GM21515 (cell line): ENCODE results near the gene CHMP2B.
"Not testable (repeated sequence)": the region's sequence is repeated elsewhere in the genome, so short reads cannot be mapped to it uniquely, and the experiment has no call there.

Experiments used
- ATAC-seq: cut with Tn5 transposase; IDR thresholded peaks from one replicate; pipeline ENCODE4 v1.9.1; 2021; ENCODE audit not compliant: unreplicated experiment

Gene CHMP2B

DNA sequence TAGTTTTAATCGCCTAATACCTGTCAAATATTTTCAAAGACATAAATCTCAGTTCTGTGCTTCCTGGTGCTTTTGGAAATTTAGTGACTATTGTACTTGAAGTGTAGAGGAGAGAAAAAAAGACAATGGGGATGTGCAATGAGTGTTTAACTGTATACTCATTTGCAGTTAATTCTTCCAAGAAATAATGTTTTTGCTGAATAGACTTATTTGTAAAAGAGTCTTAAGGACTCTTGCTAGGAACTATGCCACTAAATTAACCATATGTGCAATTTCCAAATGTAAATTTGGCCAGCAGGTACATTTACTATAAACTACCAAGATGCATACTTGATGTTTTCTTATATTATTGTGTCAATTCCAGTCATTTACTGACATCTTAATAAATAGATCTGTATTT lies 2.0 kb downstream of the CHMP2B start:
- ATAC-seq: no peak

DNA sequence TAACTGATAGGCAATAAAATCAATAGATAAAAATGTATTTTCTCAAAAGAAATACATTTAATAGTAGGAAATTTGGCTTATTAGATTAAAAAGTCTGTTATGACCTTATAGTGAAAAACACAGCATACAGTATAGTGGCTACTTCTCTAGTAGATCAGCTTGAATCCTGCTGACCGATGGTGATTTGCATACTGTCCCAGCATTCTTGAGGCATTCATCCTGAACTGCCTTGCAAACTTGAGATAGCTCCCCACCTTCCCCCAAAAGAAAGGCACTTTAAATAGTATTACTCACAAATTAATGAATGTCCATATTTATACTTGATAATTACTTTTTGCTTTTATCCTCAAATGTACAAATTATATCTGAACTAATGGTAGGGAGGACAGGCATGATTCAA lies 6.7 kb downstream of the CHMP2B start:
- no peak for ATAC-seq

DNA sequence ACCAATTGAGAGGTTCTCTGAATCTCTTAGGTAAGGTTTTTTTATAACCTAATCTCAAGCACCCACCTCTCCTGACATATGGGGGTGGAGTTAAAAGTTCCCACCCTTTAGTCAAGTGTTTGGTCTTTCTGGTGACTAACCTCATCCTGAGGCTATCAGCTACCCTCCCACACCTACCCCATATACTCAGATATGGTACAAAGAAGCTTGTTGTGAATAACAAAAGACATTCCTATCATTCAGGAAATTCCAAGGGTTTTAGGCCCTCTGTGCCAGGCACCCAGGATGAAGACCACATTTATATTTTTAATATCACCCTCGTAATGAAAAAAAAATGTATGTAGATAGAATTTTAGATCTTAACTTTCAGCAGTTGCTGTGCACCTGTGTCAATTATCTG lies 9.0 kb downstream of the CHMP2B start:
- ATAC-seq: no peak

DNA sequence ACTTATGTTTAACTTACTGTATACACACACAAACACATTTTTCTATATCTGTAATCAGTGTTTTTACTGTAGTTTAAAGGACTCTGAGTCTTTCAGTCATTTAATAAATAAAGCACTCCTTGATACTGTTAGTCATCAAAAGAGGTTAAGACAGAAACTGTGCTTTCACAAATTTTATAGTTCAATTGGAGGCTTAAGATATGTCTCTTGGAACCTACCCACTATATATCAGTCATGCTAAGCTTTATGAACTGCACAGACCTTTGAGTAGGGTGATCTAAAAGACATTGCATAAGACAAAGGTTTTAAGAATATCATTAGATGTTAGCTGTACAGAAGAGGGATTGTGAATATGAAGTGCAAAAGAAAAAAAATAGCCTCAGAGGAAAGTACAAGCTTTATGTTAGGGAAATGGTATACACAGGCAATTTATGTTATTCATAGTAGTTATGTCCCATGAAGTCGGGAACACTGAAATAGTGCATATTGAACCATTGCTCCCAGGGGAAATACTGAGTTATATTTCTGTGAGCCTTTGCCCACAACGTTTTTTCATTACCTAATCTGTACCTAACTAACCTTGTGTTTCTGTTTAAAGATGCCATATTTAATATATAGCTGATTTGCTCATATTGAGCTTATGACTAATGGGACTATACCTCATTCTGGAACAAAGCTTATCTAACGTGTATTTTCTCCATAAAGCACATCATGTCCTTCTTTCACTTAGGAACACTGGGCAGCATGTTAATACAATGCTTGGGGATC lies 19.7 kb downstream of the CHMP2B start:
- no peak for ATAC-seq

DNA sequence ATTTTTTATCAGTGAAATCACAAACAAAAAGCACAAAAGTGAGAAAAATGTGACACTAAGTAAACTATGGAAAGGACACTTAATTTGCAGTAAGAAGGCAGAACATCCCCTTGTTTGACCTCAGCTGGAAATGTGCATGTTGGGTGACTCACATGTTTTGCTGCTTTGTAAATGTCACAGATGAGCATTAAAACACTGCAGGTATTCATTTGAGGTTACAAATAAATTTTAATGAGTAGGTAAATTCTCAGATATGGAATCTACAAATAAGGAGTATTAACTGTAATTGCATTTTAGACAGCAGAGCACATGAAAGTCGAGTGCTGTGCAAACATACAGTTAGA lies 20.3 kb downstream of the CHMP2B start:
- ATAC-seq: no peak

DNA sequence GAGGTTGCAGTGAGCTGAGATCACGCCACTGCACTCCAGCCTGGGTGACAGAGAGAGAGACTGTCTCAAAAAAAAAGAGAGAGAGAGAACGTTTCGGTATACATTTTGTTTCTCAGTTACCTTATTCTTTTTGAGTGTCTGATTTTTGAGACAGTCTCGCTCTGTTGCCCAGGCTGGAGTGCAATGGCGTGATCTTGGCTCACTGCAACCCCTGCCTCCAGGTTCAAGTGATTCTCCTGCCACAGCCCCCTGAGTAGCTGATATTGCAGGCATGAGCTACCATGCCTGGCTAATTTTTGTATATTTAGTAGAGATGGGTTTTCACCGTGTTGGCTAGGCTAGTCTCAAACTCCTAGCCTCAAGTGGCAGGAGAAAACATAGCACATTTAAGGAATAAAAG lies 21.1 kb downstream of the CHMP2B start:
- ATAC-seq: not testable (repeated sequence)

DNA sequence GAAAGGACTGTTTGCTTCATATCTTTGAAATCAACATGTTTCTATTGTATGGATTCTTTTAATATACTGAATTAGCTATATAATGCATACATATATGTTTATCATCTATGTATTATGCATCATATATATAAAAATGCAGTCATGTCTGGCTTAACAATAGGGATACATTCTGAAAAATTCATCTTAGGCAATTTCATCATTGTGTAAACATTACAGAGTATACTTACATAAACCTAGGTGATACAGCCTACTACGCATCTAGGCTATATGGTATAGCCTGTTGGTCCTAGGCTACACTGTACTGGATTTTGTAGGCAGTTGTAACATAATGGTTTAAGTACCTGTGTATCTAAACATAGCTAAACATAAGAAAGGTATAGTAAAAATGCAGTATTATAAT lies 21.7 kb downstream of the CHMP2B start:
- no peak for ATAC-seq

DNA sequence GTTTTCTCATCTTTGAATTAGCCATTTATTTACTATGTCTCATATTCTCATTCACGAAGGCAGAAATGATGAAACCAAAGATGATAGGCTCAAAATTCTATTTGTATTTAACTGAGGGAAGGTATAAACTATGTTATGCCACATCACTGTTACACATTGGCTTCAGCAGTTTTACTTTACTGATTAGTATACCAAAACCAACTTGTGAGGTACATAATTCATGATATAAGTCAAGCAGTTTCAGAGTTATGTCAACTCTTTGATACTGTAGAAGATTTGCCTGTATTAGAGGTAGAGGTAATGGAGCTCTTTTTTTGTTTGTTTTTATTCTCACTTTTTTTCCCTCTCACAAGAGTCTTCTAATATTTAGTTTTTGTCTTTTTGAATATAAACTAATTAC lies 22.9 kb downstream of the CHMP2B start:
- no peak for ATAC-seq

DNA sequence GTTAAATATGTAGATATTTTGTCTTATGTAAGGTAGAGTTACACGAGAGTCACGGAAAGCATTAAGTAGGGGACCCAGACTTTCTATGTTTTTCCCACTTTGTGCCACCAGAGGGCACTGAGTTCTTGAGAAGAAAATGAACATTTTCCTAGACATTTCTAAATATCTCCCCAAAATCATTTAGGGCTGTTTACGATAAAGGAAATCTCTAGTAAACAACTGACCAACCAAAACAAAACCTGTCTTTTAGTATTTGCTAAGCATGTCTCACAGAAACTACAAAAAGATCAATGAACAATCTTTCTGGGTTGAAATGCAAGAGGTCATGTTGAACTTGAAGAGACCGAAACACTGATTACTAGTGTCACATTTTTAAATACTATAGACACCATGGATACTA lies 33.2 kb downstream of the CHMP2B start:
- peak; percentile 79 for ATAC-seq

DNA sequence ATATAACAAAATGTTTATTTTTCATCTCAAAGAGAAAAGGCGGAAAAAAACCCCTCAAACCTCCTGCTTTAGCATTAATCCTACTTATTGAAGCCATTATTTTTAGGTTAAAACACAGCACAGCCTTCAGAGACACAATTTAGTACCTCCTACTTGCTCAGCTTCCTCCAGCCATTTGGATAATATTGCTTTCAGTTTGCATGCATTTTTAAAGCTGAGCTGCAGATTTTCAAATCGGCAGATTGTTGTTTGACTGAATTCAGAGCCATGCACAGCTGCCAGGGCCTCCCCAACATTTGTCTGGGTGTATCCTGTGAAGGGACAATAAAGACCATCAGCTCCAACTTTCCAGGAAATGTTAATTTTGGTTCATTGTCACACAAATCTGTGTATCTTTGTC lies 34.8 kb downstream of the CHMP2B start:
- ATAC-seq: no peak

DNA sequence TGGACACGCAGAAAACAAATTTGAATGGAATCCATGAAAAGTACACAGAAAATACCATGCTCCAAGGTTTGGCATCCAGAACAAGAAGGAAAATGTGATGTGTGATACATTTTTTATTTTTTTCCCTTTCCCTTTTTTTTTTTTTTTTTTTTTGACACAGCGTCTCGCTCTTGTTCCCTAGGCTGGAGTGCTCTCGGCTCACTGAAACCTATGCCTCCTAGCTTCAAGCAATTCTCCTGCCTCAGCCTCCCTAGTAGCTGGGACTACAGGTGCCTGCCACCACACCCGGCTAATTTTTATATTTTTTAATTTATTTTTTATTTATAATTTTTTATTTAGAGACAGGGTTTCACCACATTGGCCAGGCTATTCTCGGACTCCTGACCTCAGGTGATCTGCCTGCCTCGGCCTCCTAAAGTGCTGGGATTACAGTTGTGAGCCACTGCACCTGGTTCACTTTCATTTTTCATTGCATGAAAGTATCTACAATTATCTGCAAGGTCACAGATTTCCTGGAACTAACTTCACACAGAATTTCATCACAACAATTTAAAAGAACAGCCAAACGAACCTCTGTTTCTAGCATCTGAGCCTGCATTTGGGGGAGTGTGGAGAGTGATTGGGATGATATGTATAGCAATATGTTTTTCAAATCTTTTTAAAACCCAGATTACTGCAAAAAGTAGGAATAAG lies 41.0 kb downstream of the CHMP2B start:
- ATAC-seq: no peak

DNA sequence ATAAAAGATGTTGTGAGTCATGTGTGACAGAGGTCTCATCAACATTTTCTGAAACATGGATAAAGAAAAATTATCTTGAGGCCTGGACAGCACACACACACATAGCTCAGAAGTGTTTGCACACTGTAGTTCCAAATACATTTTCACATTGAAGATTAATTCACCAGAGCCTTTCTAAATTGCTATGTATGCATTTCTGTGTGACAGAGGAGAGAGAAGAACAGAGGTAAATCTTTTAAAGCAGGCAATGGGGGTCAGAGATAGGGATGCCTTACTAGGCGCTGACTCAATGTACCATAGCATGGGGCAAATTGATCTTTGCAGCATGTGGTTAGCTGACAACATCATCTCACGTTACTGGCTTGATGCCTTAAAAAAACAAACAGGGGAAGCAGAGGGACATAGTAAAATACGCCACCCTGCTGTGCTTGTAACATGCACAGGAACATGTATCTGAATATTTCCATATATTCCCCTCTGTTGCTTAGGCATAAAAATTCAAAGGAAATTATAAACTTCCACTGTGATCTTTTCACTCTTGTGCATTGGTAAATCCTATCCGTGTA lies 41.6 kb downstream of the CHMP2B start:
- no peak for ATAC-seq

DNA sequence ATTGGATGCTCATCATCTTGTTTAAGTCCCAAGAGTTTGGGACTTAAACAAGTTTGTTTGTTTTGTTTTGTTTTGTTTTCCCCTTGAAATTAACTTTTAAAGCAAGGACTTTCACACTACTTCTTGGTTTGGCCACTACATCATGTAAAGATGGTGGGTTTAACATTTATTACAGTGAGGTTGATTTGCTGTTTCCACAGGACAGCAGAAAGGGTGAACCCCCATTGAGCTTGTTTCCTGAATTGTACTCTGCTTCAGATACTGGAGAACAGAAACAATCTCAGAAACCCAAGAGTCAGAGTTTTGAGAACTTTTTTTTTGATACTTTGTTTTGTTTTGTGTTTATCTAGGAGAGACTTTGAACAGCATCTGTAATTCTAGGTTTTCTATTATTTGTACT lies 42.6 kb downstream of the CHMP2B start:
- no peak for ATAC-seq

DNA sequence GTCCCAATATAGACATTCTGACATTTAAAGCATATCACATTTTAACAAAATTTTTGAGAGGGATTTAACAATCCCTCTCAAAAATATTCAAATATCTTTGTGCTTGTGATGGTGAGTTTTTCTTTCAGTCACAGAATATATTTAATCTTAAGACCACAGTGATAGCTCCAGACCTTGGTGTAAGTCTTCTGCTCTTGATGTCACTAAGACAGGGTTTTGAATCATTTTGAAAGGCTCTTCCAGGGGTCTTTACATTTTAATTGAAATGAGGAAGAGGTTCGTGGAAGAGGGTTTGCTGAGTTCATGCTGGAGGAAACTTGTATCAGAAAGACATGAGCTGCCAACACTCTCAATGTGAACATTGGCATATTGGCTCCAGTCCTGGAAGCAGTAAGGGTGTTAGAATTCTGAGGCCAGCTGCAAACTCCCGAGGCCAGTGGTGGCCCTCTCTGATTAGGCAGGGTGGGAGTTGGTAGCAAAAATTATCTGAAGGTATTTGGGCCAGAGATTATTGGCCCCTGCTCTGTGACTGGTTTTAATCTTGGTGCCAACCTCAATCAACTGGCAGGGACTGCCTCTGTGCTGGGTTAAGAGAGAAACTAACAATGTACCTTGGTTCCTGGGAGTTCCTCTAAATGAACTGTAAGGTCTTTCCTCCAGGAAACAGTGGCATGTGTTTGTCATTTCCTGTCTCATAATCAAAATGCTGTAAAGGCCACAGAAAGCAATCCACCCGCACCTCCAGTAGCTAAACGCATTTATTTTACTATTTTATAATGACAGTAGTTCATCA lies 44.0 kb downstream of the CHMP2B start:
- no peak for ATAC-seq

DNA sequence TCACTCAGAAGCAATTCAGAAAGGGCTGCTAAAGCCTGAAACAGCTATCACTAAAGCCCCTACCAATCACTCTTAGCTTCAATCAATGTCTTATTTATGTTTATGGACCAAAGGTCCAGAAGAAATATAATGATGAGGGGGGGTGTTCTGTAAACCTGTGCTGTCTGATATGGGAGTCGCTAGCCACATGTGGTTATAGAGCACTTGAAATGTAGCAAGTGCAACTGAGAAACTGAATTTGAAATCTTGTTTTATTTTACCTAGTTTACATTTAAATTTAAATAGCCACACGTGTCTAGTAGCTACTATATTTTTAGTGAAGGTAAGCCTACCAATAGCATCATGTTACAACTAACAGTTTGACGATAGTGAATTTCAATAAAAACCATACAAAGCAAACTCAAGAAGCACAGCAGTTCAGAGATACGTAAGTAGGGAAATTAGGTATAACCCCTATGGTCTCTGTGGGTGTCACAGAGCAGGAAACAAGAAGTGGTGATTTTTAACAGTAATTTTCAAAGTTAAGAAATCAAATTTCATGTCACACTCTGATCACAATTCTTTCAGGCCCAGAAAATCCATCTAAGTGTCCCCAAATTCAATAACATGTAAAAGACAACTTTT lies 45.7 kb downstream of the CHMP2B start:
- peak; percentile 77 for ATAC-seq

DNA sequence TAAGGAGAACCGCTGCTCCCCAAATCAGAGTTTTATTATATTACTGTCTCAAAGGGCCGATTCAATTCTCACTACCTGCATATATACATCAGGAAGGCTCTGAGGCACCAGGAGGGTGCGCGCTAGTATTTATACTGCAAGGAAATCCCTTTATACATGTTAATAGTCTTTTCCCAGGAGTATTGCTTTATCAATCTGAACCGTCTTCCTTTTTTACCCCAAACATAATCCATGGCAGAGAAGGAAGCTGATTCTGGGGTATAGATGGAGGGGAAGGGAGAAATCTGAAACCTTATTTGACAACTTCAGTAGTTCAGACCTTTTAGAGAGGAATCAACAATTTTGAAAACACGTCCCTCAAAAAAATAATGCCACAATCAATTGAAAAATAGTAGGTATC lies 49.4 kb downstream of the CHMP2B start, which contains the start of gene POU1F1:
TSS of gene POU1F1 (minus strand) at position 101 of the 400 bp plus-strand sequence. CDS start 122 bp downstream, outside the sequence.
- no peak for ATAC-seq

DNA sequence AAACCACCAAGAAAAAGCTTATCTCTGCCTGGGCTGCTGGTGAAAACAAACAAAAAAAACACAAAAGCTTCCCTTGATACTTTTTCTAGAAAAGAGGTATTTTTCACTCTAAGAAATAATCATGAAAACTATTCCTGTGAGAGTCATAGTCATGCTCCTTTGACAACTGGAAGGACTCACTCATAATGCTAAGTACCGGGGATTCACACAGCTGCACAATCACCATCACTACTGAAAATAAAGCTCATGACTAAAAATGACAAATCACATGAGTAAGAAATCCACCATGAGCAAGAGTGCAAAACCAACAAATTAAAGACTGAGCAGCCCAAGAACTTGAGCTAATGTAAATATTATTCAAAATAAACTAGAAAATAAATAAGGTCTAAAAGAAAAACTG lies 59.9 kb downstream of the CHMP2B start:
- ATAC-seq: peak; percentile 52

DNA sequence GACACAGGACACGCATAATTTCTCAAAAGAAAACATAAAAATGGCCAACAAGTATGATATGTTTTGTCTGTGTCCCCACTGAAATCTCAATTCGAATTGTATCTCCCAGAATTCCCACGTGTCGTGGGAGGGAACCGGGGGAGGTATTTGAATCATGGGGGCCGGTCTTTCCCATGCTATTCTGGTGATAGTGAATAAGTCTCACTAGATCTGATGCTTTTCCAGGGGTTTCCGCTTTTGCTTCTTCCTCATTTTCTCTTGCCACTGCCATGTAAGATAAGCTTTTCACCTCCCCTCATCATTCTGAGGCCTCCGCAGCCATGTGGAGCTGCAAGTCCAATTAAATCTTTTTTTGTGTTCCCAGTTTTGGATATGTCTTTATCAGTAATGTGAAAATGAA lies 61.3 kb downstream of the CHMP2B start:
- no peak for ATAC-seq

DNA sequence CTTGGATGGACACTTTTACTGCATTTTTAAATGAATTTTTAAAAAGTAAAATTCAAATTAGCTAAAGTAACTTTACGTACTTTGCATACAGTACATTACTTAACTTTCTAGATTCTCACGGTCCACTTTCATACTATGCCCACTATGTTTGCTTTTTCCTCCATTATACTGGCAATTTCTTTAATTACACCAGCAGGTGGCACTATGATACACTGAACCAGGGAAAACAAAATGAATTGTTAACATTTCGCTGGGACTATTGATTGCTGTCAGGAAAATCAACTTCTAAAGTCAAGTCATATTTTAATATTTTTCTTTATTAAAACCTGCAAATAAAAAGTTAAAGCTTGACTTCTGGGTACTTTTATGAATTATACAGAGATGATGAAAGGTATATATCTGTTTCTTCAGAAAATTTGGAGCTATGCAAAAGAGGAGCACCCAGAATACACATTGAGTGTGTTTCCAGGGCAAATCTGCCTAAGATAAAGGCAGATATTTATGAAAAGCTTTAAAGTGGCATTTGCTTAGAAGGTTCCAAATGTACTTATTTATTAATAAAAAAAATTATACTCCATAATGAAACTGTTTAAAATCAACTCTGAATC lies 71.1 kb downstream of the CHMP2B start:
- ATAC-seq: peak; percentile 82

DNA sequence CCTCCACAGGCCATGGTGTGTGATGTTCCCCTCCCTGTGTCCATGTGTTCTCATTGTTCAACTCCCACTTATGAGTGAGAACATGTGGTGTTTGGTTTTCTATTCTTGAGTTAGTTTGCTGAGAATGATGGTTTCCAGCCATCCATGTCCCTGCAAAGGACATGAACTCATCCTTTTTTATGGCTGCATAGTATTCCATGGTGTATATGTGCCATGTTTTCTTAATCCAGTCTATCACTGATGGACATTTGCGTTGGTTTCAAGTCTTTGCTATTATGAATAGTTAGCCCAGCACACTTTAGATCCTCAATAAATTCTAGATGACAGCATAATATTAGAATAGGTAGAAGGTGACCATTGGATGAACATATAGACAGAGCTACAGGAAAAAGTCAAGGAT lies 77.9 kb downstream of the CHMP2B start:
- not testable (repeated sequence) for ATAC-seq
